ENCODE measurements around the gene ANO2. TPM values are rescaled to one million over a fixed set of nuclear protein-coding genes. Genes with fewer than 3 reads are reported as not detected.
A peak's percentile ranks its signal among the peaks of the same experiment; 100 is the strongest.

The ANO2 gene
- total RNA-seq, 1 donor from 2014 or later, result 0.13 TPM

DNA sequence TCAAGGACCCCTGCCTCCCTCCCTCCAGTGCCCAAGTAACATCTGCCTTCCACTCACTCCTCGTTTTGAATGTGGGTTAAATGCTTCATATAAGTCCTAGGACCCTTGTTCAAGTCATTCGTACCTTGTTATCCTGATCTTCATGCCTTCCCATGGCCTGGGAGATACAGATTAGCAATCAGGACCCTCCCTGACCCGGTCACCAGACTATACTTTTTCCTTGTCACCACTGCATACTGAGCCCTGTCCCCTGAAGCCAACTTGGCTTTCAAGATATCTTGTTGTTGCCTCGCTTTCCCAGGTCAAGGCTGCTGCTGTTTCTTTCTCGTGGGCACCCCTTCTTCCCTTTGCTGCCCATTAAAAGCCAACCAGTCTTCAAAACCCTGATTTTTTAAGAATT is 208.5 kb downstream of the ANO2 start:
- DNase-seq (ENCODE audit: low spot score), result no peak
- no peak for ATAC-seq

DNA sequence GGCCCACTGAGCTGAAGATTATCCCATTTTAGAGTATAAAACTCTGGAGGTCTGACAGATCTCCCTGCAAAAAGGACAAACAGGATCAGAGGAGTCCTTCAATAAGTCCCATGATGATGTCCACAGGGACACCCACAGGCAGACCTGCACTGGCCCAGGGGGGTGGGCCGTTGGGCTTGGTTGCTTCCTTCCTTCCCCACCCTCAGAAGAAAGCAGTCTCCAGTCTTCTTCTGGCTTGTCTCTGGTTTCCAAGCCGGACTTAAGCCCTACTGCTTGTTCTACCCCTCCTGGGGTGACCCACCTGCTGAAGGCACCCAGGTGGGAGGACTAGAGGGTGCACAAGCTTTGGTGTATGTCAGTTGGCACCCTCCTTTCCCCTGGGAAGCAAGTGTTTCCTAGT is 209.0 kb downstream of the ANO2 start:
- no peak for DNase-seq (ENCODE audit: low spot score)
- ATAC-seq, result no peak

DNA sequence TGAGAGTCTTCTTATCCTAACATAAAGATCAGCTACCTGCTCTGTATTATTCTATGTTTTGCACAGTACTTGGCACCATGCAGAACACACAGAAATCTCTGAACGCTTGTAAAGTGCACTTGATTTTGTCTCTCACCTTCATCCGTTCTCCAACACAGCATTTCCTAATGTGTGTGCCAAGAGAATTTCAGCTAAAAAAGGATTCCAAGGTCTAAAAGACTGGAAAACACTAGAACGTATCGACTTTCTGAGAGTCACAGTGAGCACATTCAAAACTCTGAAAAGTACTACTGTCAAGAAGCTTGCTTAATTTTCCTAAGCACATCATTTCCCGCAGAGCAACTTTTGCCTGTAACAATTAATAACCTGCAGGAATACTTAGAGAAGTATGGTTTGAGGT is 211.1 kb downstream of the ANO2 start:
- ATAC-seq (no peak), DNase-seq (ENCODE audit: low spot score) (no peak)

DNA sequence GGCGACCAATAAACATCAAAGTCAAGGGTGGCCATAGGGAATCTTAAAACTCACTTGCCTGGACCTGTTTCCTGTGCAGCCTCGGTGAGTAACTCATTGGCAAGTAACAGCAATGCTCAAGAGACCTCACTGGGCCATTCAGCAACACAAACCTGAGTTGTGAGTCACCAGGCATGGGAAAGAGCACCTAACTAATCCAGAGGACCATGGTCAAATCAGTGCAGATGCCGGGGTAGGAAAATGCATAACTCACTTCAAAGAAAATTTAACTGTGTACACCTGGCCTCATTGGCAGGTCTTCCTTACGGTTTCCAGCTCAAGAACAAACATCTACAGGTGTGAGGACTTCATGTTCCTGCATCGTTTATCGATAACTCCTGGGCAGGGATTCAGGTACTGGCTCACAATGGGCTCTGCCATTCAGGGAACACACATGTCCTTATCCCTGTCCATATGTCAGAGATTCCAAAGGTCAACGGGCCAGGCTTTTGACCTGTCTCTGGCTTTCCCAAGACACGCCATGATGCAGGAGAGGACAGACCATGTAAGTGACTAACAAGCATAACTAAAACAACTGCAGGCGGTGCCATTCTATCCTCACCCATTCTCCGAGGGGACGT is 211.8 kb downstream of the ANO2 start:
- no peak for DNase-seq (ENCODE audit: low spot score)
- no peak for ATAC-seq

DNA sequence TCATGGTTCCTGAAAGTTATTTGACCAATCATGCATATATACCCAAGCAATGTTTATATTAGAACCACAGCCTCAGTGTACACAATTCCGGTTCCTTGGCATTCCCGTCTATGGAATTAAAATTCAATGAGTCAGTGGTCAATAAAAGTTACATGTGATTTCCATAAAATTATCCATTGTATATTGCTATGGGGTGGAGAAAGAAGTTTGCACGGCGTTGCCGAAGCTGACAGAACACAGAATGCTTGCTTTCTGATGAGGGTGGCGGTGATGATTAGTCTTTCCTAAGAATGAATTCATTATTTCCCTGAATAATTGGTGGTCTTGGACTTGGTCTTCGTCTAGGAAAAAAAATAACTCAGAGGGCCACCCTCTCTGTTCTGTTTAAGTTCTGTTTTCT is 214.1 kb downstream of the ANO2 start:
- ATAC-seq (no peak), DNase-seq (ENCODE audit: low spot score) (no peak)

DNA sequence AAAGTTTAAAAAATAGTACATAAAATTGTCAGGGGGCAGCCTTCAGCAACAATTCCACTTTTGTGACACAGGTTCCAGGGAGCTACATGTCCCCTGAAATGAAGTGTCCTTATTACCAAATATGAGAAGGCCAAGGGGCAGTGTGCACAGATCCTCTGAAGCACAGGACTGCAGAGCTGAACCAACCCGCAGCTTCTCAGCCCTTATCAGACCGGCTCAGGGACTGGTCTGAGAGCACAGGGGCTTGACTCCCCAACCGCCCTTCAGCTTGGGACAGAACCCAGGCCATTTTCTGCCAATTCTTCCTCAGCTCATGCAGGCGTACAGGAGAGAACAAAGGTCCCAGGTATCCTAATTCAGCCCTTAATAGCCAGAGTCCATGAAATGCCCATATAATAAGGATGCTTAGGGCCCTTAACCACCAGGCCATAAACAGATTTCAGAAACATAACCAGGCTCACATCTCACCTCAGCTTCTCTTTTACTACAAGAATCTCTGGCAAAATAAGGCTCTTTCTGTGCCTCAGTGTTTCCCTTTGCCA is 221.3 kb downstream of the ANO2 start:
- no peak for DNase-seq (ENCODE audit: low spot score)
- ATAC-seq, result no peak

DNA sequence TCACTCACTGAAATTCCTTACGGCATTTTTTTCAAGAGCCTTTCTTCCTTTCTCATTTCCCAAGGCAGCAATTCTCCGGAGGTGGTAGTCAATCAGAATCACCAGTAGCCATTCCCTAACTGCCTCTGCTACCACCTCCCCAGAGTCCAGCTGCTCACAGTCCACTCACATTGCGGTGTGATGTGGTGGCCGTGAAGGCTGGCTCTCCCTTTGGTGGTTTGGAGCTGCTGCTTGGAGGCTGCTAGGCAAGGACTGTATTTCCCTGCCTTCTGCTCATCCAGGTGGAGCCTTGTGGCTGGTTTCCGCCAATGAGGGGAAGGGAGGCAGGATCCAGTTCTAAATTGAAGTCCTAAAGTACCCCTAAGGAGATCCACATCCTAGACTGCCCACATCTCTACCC is 222.0 kb downstream of the ANO2 start:
- no peak for ATAC-seq
- no peak for DNase-seq (ENCODE audit: low spot score)

DNA sequence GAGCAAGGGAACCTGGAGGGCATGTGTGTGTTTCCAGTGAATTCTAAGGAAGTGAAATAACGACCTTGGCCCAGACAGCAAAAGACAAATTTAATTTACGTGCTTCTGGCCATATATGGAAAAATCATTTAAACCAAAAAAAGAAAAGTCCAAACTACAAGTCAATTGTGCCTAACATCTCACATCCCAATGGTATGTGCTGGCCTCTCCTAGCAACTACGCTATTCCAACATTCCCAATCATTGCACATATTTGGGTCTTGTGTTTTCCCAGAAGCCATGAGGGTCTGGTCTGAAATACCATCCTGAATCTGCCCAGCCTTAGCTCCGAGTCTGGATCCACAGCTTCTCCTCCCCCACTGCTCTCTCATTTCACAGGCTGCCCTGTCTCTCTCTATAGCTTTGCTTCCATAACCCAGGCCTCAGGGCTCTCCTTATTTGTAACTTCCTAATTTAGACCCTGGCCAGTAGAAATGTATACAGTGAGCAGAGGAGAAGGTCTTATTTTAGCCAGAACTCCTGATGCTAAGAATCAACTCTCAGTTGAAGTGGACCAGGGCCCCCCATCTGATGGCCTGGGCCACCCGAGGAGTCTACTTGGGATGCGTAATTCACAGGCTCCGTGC is 224.6 kb downstream of the ANO2 start:
- ATAC-seq, result no peak

DNA sequence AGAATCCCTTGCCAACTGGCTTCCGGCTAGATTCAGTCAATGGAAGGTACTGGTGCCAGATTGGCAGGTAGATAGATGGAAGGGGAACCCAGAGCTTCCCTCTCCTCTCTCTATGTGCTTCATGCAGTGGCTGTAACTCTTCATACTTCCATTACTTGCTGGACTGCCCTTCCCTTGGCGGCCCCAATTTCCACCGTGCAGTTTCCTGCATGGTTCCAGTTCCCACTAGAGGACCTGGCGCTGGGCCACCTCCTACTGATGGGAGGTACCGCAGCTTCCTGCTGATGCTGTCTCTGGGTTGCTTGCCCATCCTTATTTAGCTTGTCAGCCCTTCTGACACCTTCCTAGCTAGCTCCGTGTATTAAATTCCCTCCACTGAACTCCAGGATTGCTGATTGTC is 226.4 kb downstream of the ANO2 start:
- no peak for DNase-seq (ENCODE audit: low spot score)

More for the DNA sequence above, 224.6 kb downstream of the ANO2 start:
- DNase-seq (ENCODE audit: low spot score), result no peak

DNA sequence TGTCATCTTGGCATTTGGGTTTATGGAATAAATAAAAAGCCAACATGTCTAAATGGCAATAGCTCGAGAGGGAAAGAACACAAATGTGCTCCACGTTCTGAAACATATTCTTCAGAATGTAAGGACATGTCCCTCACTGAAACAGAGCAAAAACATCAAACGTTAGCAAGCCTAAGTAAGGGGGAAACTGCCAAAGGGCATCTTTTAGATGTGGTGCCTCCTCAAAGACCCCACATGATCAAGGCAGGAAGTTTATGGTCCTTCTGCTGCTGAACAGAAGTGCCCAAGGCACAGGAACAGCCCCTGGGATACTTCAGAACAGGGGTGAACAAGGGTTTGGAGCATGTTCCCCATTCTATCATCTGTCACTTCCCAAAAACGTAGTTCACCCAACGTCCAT is 227.0 kb downstream of the ANO2 start:
- DNase-seq (ENCODE audit: low spot score), result no peak
- ATAC-seq, result no peak

More for the DNA sequence above, 226.4 kb downstream of the ANO2 start:
- ATAC-seq, result no peak

DNA sequence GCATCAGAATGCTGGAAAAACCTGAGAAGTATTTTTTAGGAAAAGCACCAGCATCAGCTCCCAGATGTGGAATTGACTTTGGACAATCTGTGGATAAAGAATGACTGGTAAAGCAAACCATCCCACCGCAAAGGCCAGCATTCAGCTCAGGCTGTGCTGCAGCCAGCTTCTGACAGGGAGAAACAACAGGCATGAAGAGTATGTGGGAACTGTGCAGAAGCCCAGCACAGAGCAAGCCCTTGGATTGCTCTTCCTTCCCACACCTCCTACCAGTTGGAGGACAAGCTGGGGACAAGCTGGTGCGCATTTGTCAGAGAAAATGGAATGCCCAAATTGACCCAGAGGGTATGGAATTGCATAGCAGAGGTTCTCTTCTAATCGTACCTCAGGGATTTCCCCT is 228.1 kb downstream of the ANO2 start:
- ATAC-seq, result no peak
- no peak for DNase-seq (ENCODE audit: low spot score)

DNA sequence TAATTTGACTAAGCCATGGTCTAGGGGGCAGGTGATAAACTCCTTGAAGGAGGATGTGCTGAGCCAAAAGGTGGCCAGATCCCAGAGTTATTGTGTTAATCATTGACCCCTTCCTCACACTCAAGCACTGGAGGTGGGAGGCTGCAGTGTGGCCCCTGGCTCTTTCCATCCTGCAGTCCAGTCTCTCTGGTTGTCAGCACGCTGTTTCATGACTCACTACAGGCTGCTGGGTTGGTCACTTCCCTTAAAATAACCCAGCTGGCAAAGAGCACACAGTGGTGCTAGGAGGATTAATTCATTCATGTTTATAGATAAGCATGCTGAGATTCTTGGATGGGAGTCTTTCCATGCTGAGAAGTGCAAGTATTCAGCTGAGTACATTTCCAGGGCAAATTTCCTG is 228.9 kb downstream of the ANO2 start:
- ATAC-seq (no peak), DNase-seq (ENCODE audit: low spot score) (no peak)

DNA sequence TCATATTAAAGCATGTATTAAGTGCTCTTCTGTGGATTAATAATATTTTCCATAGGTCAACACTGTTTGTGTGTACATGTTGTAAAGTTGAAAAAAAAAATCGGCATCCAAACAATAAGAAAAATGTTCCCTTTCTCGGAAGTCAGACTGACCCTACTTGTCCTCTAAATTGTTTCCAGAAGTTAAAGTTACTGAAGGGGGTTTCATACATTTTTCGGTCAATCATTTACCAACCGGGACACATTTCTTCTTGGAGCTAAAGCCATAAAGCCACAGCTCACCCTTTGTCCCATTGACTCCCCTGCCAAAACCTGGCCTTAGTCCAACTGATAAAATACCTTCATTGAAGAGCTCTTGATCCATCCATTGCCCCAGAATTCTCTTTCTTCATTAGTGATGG is 230.0 kb downstream of the ANO2 start:
- no peak for DNase-seq (ENCODE audit: low spot score)
- ATAC-seq, result peak; percentile 70

DNA sequence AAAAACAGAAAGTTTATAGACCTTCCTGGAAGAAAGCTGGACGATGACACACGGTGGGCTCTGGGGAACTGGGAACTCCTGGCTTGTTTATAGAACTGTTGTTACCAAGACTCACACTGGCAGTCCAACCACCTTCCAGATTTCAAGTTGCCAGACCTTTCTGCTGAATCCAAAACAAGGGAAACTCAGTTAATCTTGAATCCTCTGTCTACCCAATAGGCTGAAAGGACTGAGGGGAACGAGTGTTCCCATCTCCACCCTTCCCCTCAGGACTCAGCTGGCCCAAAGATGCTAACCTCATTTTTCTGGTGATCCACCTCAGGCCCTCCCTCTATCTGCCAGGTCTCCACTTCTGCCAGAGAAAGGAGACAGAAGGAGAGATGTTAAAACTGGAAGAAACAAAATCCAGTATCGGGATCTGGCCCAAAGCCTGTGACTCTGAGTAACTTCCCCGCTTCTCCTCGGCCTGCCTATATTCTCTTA is 231.4 kb downstream of the ANO2 start:
- DNase-seq (ENCODE audit: low spot score), result no peak
- ATAC-seq, result no peak

DNA sequence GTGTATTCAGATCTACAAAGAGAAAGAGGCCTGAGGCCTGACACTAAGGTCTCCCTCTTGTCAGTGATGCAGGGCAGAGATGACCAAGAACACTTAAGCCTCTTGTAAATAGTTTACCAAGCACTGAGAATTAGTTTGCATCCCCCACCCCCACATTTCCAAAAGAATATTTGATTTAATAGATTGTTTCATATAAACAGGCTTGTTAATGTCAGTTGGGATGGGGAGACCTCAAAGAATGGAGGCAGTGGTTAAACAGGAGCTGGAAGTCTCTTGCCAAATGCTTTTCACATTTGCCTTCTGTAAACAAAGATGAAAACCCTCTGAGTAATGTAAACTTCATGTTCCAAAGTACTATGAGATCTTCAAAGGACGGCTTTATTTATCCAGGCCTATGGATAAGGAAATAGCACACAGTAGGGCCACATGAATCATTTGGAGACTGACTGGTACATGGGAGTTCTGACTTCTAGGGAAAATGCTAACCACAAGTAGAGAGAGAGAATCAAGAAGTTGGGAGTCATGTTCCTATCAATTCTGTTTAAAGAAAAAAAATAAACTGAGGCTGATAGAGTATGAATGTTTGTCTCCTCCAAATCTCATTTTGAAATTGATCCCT is 234.7 kb downstream of the ANO2 start:
- DNase-seq (ENCODE audit: low spot score), result no peak

DNA sequence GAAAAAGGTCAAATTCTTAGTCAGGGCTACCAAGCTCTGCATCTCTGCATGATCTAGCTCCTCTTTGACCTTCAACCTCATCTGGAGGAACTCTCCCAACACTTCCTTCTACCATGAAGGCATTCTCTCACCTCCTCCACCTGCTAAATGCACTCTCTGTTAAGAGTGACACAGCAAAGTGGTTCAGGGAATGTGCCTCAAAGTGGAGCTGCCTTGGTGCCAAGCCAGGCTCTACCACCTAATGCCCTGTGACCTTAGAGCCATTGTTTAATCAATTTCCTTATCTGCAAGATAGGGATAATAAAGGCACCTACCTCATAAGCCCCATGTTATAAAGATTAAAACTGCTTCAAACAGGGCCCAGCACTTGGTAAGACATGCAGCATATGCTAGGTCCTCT is 236.7 kb downstream of the ANO2 start:
- ATAC-seq, result no peak
- no peak for DNase-seq (ENCODE audit: low spot score)

More for the DNA sequence above, 234.7 kb downstream of the ANO2 start:
- ATAC-seq, result no peak

DNA sequence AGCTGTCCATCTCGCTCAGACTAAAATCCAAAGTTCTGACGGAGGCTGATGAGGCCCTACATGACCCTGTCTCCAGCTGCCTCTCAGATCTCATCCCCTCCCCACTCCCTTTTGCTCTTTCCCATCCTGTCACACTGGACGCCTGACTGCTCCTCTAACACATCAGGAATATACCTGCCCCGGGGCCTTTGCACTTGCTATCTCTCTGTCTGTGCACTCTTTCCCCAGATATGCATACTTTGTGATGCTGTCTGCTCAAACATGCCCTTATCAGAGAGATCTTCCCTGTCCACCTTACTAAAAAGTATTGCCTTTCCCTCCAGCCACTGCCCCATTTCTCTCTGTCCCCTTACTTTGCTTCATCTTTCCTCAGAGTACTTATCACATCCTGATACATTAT is 238.8 kb downstream of the ANO2 start:
- DNase-seq (ENCODE audit: low spot score), result no peak
- no peak for ATAC-seq

DNA sequence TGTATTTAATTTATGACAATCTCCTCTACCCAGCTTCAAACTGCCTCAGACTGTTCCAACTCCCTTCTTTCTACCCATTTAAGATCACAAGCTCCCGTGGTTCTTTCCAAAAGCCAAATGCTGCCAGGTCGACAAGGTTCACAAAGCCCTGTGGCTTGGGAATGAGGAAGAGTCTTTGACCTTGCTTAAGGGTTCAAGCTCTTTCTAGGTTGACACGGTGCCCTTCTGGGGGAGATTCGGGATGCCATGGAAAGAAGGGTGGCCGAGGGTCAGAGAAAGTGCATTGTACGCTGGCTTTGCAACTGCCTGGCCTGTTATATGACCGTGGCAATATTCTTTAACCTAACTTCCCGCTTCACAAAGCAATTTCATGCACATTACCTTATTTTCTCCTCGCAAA is 239.3 kb downstream of the ANO2 start:
- no peak for DNase-seq (ENCODE audit: low spot score)
- ATAC-seq, result no peak

DNA sequence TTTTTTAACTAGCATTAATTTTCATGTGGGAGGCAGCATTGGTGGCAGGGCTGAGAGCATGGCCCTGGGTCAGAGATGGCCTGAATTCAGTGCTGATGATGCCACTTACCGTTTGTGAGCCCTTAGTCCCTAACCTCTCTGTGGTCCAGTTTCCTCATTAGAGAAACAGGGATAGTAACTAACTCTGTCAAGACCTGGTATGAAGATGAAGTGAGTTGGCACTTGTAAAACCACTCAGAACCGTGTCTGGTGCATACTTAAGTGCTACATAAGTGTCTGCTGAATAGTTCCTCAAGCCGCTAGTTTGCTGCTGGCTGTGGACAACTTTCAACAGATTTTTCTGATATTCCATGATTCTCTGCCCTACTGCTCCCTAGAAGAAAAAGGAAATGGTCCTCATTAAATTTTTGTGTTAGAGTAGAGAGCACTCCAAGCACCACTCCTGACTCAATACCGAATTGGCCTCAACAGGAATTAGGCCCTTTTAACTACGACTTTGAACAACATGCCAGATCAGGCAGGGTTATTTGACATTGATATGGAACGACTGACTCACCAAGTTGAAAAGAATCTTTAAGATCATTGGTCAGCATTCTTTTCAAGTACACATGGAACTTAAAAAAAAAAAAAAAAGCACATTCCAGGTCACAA is 250.2 kb downstream of the ANO2 start:
- ATAC-seq (no peak), DNase-seq (ENCODE audit: low spot score) (no peak)

DNA sequence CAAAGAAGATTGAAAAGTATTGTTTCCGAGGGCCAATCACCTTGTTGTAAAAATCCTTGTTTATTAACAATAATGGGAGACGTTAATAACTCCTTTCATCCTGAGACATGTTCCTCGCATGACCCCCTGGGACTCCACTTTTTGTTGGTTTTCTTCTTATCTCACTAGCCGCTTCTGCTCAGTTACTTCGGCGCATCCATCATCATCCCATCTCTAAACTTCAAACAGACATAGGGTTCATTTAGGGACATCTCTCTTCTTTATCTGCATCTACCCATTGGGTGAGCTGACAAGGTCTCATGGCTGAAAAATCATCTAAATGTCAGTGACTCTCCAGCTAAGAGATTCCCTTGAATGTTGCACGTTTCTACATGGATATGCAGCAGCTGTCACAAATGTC is 252.2 kb downstream of the ANO2 start:
- ATAC-seq (no peak), DNase-seq (ENCODE audit: low spot score) (no peak)

DNA sequence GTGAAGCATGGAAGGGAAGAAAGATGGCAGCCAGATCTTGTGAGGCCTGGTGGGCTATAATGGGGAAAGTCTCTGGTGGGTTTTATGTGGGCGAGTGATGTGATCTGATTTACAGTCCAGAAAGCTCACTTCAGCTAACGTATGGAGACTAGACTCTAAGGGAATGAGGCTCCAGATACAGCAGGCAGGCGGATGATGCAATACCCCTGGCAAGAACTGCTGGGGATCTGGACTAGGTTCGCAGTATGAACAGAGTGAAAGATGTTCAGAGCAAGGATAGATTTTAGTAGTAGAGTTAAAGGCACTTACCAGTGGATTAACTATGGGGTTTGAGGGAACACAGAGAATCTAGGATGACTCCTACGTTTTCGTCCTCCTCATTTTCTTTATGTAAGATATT is 253.1 kb downstream of the ANO2 start:
- peak; percentile 38 for ATAC-seq

DNA sequence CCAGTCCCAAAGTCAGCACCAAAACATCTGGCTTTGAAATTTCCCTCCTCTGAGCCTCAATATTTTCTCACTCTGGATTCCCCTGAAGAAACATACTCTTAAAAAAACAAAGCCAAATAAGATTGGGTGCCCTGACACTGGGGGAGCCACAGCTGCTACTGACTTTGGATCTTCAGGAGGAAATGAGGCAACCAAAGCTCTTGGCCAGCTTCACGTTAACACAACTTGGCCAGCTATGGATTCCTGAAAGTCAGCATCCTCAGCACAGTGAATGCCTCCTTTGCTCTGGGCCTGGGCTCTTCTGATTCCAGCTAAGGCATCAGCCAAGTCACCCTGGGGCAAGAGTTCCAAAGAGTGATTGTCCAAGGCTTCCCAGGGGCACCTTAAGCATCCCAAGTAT is 254.8 kb downstream of the ANO2 start:
- DNase-seq (ENCODE audit: low spot score) (no peak), ATAC-seq (no peak)

More for the DNA sequence above, 253.1 kb downstream of the ANO2 start:
- DNase-seq (ENCODE audit: low spot score), result no peak

All from left lobe of liver (tissue), 2 donors.